ENCODE data around the gene PLCH1. TPM values are rescaled to one million over a fixed set of nuclear protein-coding genes. Genes with fewer than 3 reads are reported as not detected.

PLCH1 gene
- total RNA-seq, 1 experiment from 2014 or later, result 13.4 TPM

- Mint-ChIP-seq H3K27me3 (ENCODE audit: unreplicated experiment) (no peaks in the 10 kb centered on the region), H3K36me3 (ENCODE audit: insufficient read depth, unreplicated experiment) (no peaks in the 10 kb centered on the region), H3K4me1 (ENCODE audit: low read depth, unreplicated experiment) (peaks cover 6% of the 10 kb centered on the region), H3K9me3 (ENCODE audit: low read depth, unreplicated experiment) (no peaks in the 10 kb centered on the region), H3K4me3 (ENCODE audit: low read depth, unreplicated experiment) (no peak overlapping the region), H3K27ac (ENCODE audit: unreplicated experiment) (no peak overlapping the region)
- CTCF ChIA-PET, result no interaction called here
- no peak for TF ChIP-seq CTCF (IDR thresholded peaks at IDR 0.05; ENCODE audit: unreplicated experiment)
- intact Hi-C loops (cut with micrococcal nuclease; ENCODE audit: unreplicated experiment), result no loop called here
- no peak for DNase-seq
- no TSS peak for BruUV-seq (replicated peaks)
Observed at GRCh38 chr3:155587581-155587980, 157.3 kb downstream of the PLCH1 start.

DNA sequence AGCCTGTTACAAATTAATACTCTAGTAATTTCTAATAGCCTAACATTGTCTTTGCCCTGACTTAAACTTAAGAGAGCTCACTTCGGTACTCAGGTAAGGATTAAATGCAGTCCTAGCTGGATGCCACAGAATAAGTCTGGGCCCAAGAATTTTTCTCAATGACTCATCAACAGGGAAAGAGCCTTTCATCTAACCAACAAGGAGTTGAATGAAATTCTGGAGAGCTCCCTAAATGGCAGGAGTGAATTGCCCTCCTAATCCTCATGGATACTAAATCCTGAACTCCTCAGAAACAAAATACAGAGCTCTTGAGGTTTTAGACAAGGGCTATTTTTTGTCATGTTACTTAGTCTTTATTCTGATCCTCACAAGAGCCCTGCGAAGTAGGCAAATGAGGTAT lies 159.5 kb downstream of the PLCH1 start:
- intact Hi-C loops (cut with micrococcal nuclease; ENCODE audit: unreplicated experiment), result no loop called here
- H3K9me3 Mint-ChIP-seq (ENCODE audit: low read depth, unreplicated experiment), result no peaks in the 10 kb centered on the region
- no TSS peak for BruUV-seq (replicated peaks)
- H3K4me1 Mint-ChIP-seq (ENCODE audit: low read depth, unreplicated experiment), result peaks cover 6% of the 10 kb centered on the region
- no peaks in the 10 kb centered on the region for H3K27me3 Mint-ChIP-seq (ENCODE audit: unreplicated experiment)
- TF ChIP-seq CTCF (IDR thresholded peaks at IDR 0.05; ENCODE audit: unreplicated experiment), result no peak
- no peak overlapping the region for H3K4me3 Mint-ChIP-seq (ENCODE audit: low read depth, unreplicated experiment)
- no peaks in the 10 kb centered on the region for H3K36me3 Mint-ChIP-seq (ENCODE audit: insufficient read depth, unreplicated experiment)
- H3K27ac Mint-ChIP-seq (ENCODE audit: unreplicated experiment), result no peak overlapping the region
- no peak for DNase-seq
- CTCF ChIA-PET, result no interaction called here

GRCh38 chr3:155581579-155581978 lies 163.3 kb downstream of the PLCH1 start:
- H3K9me3 Mint-ChIP-seq (ENCODE audit: low read depth, unreplicated experiment), result no peaks in the 10 kb centered on the region
- no peak overlapping the region for H3K4me3 Mint-ChIP-seq (ENCODE audit: low read depth, unreplicated experiment)
- intact Hi-C loops (cut with micrococcal nuclease; ENCODE audit: unreplicated experiment), result no loop called here
- CTCF ChIA-PET, result no interaction called here
- no peaks in the 10 kb centered on the region for H3K4me1 Mint-ChIP-seq (ENCODE audit: low read depth, unreplicated experiment)
- no peaks in the 10 kb centered on the region for H3K27me3 Mint-ChIP-seq (ENCODE audit: unreplicated experiment)
- DNase-seq, result no peak
- no TSS peak for BruUV-seq (replicated peaks)
- no peak for TF ChIP-seq CTCF (IDR thresholded peaks at IDR 0.05; ENCODE audit: unreplicated experiment)
- no peak overlapping the region for H3K27ac Mint-ChIP-seq (ENCODE audit: unreplicated experiment)
- no peaks in the 10 kb centered on the region for H3K36me3 Mint-ChIP-seq (ENCODE audit: insufficient read depth, unreplicated experiment)

GRCh38 chr3:155572085-155572484 lies 172.8 kb downstream of the PLCH1 start:
- no peaks in the 10 kb centered on the region for H3K36me3 Mint-ChIP-seq (ENCODE audit: insufficient read depth, unreplicated experiment)
- no peak overlapping the region for H3K27ac Mint-ChIP-seq (ENCODE audit: unreplicated experiment)
- H3K9me3 Mint-ChIP-seq (ENCODE audit: low read depth, unreplicated experiment), result no peaks in the 10 kb centered on the region
- no peak for DNase-seq
- H3K4me1 Mint-ChIP-seq (ENCODE audit: low read depth, unreplicated experiment), result no peaks in the 10 kb centered on the region
- intact Hi-C loops (cut with micrococcal nuclease; ENCODE audit: unreplicated experiment), result no loop called here
- TF ChIP-seq CTCF (IDR thresholded peaks at IDR 0.05; ENCODE audit: unreplicated experiment), result no peak
- H3K27me3 Mint-ChIP-seq (ENCODE audit: unreplicated experiment), result no peaks in the 10 kb centered on the region
- CTCF ChIA-PET, result interaction anchor here (0.6 kb wide), 1 partner anchor 247 kb away, joined by 4 read pairs; no protein-coding TSS in a partner anchor
- no peak overlapping the region for H3K4me3 Mint-ChIP-seq (ENCODE audit: low read depth, unreplicated experiment)
- BruUV-seq (replicated peaks), result no TSS peak

Data from Calu3 (cell line).